ENCODE measurements around the gene ANKS1B.

ANKS1B gene

DNA sequence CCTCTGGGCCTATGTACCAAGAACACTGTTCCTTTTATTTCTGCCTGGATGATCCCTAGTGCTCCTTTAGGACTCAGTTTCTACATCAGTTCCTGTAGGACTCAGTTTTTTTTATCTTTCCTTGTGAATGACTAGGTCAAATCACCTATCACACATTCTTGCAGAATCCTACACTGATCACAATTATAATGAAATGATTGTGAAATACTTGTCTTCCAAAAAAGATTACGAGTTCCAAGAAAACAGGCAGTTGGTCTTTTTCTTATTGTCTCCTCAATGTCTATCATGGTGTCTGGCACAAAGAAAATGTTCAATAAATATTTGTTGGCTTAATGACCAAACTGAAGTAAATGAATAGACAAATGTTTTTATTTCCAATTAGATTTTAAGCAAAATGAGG lies 432.7 kb downstream of the ANKS1B start:
- no peak for DNase-seq

DNA sequence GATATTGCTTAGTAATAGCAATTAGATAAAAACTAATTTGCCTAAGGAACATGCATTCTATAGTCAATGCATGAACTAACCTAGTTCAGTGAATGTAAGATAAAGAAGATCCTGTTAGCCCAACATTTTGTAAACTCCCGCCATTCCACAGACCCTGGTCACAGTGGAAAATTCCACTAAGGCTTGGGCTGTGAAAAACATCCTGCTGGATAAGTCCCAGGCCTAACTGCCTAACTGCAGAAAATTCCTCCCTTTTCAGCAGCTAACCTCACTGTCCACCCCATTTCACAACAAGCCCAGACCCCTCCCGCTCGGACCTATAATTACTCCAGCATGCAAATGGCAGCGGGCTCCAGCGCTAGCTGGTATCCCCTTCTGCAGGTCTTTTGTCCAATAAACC lies 435.1 kb downstream of the ANKS1B start:
- no peak for DNase-seq

DNA sequence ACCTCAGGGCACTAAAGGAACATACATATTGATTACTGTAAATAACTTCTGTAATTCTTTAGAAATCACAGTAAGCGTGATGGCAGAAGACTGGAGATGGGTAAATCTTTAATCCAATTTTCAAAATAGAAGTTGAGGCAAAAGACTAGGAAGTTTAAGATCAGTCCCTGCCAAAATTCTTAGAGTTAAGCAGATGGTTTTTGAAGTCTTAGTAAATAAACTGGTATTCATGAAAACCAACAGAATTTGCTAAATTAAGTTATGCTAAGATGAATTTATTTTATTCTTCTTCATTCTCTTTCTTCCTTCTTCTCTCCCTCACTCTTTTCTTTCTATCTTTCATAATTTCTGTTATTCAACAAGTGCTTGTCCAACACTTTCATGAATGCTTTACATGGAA lies 435.5 kb downstream of the ANKS1B start:
- no peak for DNase-seq

DNA sequence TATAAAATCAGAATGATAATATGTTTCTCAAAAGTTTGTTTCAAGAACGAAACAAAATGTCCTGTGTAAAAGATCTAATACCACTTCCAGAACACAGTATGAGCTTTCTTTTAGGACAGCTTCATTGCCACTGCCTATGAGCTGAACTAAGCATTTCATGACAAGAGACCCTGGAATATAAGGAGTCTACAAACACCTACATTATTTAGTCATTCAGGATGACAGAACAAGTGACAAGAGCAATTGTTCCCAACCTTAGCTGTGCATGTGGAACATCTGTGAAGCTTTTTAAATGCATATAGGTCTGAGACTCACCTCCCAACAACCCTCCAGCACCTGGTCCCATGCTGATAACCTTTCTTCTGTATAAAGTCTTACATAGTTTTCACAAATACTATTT lies 440.3 kb downstream of the ANKS1B start:
- DNase-seq = no peak

DNA sequence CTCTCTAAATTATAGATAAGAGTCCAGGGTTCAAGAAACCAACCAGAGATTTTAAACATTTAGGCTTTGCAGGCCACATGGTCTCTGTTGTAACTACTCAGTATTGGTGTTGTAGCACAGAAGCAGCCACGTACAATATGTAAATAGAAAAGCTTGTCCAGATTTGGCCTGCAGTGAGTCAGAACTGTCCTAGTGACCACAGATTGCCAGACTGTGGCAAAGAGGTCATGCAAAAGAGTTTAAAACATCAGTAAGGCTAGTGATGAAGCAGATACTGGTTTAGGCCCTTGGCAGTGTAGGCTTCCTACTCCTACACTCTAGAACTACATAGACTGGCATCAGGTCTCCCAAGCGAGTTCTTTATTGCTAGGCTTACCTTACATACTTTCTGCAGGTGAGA lies 454.8 kb downstream of the ANKS1B start:
- DNase-seq = no peak

DNA sequence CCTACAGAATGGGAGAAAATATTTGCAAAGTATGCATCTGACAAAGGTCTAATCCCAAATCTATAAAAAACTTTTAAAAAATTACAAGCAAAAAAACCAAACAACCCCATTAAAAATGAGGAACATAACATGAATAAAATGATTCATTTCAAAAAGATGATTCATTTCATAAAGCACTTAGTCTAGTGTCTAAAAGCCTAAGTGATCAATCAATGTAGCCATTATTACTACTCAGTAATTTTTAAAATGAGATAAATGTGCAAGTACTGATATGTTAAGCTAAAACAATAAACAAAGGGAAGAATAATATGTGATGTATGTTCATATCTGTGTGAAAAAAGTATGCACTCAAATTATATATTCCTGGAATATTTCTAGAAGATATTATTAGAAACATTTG lies 456.3 kb downstream of the ANKS1B start:
- DNase-seq = no peak

DNA sequence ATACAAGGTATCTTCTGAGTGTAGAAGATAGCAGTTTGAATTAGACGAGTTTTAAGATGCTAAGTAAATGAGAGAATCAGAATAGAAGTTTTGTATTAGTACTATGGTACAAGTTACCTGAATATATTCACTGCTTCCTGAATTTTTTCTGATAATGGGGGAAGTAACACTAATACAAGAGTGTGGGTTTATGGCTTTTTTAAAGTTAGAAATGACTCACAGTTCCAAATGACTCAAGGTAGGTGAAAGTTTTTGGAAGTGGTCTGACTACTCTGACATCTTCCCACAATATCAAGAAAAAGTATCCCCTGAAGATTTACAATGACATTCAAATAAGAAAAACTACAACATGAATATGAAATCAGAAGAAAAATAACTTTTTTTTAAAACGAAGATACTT lies 460.9 kb downstream of the ANKS1B start:
- DNase-seq = no peak

DNA sequence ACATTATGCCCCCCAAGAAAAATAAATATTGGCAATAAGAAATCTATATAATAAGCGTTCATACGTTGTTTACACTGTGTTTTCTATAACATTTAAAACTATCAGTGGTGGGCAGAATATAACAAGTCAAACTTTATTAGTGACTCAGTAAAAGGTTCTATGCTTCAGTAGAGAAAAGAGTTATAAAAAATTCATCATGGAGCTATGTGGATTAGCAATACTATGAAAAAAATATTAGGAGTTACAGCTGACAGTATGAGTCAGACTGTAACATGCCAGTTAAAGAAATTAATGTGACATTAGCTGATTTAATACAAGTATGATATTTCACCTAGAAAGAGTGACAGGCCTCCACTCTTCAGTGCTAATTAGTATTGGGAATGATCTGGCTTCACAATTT lies 462.3 kb downstream of the ANKS1B start:
- DNase-seq = no peak

DNA sequence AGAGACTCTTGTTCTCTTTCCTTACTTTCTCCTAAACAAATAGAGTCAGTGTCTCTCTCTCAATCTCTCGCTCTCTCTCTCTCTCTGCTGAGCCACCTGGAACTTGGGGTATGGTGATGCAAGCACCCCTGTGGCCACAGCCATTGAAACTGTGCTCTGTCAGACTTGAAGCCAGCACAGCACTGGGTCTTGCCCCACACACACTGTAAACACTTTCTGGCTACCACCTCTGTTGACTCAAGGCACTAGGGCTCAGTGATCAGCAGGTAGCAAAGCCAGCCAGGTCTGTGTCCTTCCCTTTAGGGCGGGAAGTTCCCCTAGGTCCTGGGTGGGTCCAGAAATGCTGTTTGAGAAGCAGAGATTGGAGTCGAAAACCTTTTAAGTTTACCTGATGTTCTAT lies 463.1 kb downstream of the ANKS1B start:
- DNase-seq = no peak

DNA sequence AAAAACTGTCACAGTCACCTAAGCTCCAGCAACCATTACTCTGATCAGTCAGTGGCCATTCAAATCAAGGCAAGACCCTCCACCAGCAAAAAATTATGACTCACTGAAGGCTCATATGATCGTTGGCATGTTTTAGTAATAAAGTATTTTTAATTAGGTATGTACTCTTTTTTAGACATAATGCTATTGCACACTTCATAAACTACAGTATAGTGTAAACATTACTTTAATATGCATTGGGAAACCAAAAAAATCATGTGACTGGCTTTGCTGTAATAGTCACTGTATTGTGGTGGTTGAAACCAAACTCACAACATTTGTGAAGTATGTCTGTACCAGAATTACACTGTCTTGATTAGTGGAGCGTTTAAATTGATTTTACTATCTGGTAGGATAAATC lies 471.7 kb downstream of the ANKS1B start:
- DNase-seq = no peak

DNA sequence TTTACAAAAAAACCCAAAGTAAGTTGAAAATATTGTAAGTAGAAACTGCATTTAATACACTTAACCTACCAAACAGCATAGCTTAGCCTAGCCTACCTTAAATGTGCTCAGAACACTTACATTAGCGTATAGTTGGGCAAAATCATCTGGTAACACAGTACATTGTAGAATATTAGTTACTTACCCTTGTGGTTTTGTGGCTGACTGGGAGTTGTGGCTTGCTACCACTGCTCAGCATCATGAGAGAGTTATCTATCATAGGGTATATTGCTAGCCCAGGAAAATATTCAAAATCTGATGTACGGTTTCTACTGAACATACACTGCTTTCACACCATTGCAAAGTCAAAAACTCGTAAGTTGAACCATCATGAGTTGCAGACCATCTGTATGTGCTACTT lies 478.9 kb downstream of the ANKS1B start:
- no peak for DNase-seq

DNA sequence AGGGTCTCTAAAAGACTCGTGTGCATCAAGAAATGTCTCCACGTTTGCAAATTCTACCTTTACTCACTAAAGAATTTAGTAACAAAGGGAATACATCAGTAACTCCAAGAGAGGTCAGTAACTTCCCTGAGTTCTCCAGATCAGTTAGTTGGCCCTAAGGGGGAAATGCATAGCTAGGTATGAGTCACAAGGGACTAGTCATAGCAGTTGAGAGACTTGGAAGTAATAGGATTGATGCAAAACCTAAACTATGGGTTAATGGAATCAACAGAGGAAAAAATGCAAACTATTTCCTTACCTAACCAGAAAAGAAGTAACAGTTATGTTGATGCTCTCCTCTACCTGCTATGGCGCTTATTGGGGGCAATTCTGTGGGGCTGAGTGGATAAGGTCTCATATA lies 486.0 kb downstream of the ANKS1B start:
- DNase-seq = no peak

DNA sequence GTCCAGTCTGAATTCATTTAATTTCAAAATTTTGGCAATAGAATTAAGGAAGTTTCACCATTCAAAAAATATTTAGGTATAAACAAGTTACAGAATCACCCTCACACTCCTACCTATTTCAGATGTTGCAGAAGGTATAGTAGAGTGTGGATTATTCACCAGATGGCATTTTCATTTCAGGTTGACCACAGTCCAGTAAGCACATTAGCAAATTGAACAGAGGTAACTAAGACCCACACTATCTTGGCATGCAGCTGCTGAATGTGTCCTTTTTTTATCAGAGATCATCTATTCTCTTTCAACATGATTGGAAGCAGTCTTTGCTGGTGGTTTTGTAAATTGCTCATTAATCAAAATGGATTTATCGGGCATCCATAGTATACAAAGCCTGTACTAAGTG lies 488.9 kb downstream of the ANKS1B start:
- DNase-seq = no peak

DNA sequence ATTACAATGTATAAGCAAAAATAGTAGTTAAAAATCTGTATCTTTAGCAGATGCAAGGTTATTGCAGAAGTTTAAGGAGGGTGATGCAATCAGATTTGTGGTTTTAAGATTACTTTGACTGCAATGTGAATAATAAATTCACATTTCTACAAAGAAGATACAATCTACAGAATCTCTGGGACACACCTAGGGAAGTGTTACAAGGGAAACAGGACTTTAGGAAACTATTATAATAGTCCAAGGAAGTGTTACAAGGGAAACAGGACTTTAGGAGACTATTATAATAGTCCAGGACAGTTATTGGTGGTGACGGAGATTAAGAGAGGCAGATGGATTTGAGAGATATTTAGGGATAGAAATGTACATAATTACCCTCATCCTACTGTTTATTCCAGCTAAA lies 491.5 kb downstream of the ANKS1B start:
- no peak for DNase-seq

DNA sequence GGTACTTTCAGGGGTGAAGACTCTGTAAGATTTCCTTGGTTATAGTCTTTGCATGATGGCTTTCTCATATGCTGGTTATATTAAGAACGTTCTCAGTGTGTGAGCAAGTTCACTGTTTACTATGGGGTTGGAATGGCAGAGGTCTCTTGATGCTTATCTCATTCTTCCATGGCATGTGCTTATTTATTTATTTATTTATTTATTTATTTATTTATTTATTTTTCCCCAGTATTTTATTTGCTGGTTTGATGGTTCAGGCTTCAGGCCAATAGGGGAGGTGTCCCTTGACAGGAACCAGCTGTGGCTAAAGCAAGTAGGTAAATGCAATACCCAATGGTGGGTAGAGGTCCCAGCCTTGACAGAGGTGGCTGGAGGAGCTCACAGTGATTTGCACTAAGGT lies 498.5 kb downstream of the ANKS1B start:
- DNase-seq = no peak

DNA sequence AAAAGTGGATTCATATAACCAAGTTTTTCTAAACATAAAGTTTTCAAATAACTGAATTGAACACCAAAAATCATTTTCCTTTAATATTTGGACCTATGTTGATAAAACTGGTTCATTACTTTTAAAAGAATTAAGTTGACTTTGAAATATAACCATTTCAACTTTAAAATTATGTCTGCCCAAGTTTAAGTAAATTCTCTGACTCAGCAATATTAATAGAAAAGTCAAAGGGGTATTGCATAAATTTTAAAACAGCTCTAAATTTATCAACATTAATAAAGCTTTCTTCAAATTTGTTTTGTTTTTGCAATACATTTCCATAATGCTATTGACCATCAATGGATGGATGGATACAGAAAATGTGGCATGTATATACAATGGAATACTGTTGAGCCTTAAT lies 505.6 kb downstream of the ANKS1B start:
- no peak for DNase-seq

DNA sequence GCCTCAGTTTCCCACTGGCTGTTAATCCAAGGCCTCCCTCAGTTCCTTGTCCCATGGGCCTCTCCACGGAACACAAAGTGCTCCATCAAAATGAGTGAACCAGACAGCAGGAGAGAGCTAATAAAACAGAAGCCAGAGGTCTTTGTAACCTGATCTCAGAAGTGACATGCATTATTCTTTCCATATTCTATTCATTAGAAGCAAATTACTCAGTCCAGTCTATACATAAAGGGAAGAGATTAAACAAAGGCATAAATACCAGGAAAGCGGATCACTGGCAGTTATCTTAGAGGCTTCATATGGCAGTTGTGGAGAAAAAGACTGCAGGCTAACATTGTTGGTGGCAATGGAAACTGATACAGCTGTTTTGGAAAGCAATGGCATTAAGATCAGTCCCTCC lies 507.8 kb downstream of the ANKS1B start:
- no peak for DNase-seq

DNA sequence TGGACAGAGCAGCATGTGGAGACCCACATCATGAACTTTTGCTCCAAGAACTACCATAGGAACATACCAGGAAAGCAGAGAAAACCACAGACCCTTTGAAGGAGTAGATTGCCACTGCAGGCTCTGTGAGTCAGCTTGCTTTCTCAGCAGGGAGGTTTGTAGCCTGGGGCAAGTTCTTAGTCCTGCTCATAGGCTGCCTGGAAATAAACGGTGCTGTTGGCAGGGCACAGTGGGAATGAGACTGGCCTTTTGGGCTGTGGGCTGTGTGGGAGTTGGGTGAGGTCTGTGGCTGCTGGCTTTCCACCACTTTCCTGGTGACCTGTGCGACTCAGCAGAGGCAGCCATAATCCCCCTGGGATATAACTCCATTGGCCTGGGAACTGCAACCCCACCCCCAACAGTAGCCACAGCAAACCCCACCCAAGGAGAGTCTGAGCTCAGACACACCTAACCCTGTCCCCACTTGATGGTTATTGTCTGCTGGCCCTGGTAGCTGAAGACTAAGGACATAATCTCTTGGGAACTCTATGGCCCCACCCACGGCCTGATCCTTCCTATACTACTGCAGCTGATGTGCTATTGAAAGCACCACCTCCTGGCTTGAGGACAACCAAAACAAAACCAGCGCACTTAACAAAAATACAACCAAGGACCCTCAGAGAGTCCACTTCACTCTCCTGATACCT lies 529.2 kb downstream of the ANKS1B start:
- no peak for DNase-seq

DNA sequence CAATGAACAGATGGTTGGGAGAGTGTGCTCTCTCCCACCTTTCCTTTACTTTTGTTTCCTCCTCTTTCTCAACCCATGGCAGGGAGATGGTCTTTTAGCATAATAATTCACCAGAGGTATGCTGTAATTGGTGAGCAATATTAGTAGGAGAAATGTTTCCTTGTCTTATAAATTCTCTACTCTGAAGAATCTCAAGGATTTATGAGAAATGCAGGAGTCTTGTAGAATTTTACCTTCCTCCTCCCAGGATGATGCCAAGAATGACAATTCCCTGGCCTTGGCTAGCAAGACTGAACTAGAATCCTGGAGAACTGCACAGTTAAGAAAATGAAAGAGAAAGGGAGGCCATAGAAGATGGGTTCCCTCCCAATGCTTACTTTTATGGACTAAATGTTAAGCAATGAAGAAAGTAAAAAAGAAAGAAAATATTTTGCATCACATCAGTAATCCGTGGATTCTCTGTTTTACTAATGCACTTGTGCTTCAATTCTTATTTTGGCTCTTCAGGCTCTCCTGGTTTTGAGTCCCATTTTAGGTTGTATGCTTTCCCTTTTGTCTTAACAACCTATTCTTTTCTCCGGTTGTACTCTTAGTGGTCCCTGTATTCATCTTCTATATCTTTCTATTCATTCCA lies 530.1 kb downstream of the ANKS1B start:
- DNase-seq = no peak

DNA sequence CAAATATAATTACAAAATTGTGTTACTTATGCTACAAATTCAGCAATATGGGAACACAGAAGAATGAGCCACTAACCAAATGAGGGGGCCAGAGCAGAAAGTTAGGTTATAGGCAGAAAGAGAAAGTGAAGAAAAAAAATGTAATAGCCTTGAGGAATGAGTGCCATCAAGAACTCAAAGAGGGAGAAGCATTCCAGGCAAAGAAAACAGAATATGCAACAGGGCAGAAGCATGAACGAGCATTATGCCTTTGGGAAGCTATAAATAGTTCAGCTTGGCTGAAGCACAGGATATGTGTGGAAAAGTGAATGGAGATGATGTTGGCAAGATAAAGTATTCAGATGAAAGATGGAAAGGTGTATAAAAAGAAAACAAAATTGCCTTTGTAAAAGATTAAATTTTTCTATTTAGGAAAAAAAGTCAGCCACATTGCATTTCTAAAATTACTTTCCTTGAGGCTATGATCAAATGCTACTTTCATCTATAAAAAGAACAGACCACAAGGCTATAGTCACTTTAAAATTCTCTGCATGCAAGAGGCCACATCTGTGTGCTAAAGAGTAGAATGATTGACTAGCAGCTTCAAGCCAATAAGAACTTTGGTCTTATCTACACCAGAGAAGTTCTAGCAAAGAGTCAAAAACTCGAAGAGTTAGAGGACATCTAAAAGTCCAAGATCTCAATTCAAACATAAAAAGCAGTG lies 530.7 kb downstream of the ANKS1B start:
- DNase-seq = no peak

DNA sequence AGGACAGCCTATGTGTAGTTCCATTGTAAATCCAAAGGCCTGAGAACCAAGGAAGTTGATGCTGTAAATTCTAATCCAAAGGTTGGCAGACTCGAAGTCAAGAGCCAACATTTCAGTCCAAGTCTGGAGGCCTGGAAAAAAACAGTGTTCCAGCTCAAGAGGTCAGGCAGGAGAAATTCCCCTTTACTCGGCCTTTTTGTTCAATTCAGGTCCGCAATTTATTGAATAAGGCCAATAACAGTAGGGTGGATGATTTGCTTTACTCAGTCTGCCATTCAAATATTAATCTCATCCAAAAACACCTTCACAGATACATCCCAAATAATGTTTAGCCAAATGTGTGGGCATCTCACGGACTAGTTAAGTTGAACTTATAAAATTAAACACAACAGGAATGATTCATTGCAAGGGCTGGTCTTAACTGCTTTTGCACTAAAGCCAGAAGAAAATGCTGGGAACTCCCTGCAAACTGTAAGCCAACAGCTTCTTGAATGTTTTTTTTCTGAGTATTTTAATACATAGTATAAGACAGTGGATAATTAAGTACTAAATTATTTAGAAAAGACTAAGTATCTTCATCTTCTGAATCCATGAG lies 534.6 kb downstream of the ANKS1B start:
- no peak for DNase-seq

DNA sequence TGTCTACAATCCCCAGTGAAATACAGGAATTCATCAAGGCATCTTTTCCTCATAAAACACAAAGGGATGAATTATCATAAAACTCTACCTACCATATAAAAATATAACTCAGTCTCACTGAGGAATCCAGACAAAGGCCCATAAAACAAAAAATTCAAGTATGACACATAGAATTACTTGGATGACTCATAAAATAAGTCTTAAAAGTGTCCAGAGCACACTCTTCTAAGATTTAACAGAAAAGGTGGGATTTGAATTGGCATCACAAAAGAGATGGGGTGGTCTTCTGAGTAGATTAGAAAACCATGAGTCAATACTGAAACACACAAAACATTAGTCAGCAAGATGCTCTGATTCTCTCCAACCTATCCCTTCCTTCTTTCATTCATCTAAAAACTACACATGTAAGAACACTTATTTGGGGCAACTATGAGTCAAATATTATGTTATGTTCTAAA lies 539.8 kb downstream of the ANKS1B start:
- no peak for DNase-seq

DNA sequence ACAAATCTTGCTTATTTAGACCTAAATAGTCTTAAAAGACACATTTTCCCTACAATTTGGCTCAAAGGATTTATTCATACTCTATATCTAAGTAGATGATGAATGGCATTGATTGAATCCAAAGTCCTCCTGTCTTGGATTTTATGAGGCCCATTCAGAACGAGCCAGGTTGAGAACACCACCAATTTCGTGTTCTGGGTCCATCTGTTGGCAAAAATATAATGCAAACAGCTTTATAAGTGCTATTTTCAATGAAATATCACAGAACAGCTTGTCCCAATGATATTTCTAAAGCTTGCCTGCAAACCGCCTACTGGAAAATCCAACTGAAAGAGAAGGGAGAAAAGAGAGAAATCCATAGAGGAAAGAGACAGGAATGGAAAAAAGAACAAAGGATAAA lies 542.0 kb downstream of the ANKS1B start:
- no peak for DNase-seq

DNA sequence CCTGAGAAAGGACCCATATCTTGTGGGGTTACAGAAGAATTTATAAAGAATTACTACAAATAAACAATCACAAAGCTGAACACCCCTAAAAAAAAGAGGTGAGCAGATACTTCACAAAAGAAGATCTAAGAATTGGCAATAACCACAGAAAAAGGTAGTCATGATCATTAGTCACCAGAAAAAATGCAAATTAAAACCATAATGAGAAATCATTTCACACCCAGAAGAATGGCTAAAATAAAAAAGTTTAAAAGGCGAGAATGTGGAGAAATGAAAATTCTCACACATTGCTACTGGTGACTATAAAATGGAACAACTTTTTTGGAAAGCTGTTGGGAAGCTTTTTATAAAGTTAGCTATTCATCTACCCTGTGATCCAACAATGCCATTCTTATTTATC lies 545.3 kb downstream of the ANKS1B start:
- no peak for DNase-seq
